Prostate gland (tissue), 2 donors: ENCODE results near the gene CCPG1.

ENCODE experiments used
- CTCF ChIP-seq, 4 experiments: fragments of 200-600 bp in 2 of 4; fragments of 450-650 bp in 2 of 4; sonication (generic) in 2 of 4; IDR thresholded peaks; 1 replicate in 3 of 4; 2 replicates in 1 of 4; pipeline ENCODE4 v1.5.1; 2016 to 2019; ENCODE audit warnings: antibody characterized with exemption in 4 of 4, mild to moderate bottlenecking in 2 of 4, moderate library complexity in 2 of 4
- POLR2A ChIP-seq: fragments of 450-650 bp; IDR thresholded peaks from one replicate; pipeline ENCODE4 v1.6.1; 2016; ENCODE audit warnings: antibody characterized with exemption, mild to moderate bottlenecking
- POLR2AphosphoS5 ChIP-seq: sonication (generic); formaldehyde crosslinking; IDR thresholded peaks from one replicate; pipeline ENCODE4 v1.6.1; 2017; ENCODE audit warnings: antibody characterized with exemption

GRCh38 chr15:55362641-55363040 lies 45.5 kb downstream of the CCPG1 start:
- TF ChIP-seq CTCF (IDR thresholded peaks at IDR 0.05) (no peak), POLR2AphosphoS5 (no peak), POLR2A (no peak)
